GM12878 (cell line): ENCODE measurements around the gene CRB1. TPM values are rescaled to one million over a fixed set of nuclear protein-coding genes. Genes with fewer than 3 reads are reported as not detected.

Experiments used
- ATAC-seq: fragments of 200-7000 bp; cut with Tn5 transposase; 3 replicates; pipeline ENCODE4 v1.9.1; 2020; ENCODE audit warnings: mild to moderate bottlenecking, moderate library complexity
- BruUV-seq: library from RNA; stranded (reverse); fragments of 400-500 nt; replicated peaks from 2 replicates; lab custom pipeline; 2021; lab: Mats Ljungman, UMichigan
- CTCF ChIA-PET: fragments of 300-600 bp; sonication (Branson Sonifier 250); formaldehyde crosslinking; extraction: SDS; loops from one replicate; lab custom pipeline; 2021; ENCODE audit warnings: inconsistent platforms; lab: Yijun Ruan, JAX
- POLR2A ChIA-PET: fragments of 350-600 bp; formaldehyde crosslinking; extraction: SDS; loops from one replicate; lab custom pipeline; 2021; ENCODE audit warnings: inconsistent platforms; lab: Charles Lee
- RAD21 ChIA-PET: fragments of 300-600 bp; sonication (Branson Sonifier 250); formaldehyde crosslinking; loops from one replicate; lab custom pipeline; 2023; ENCODE audit warnings: antibody characterized with exemption; ENCODE audit not compliant: unreplicated experiment; lab: Charles Lee
- SMC1A ChIA-PET: fragments of 300-600 bp; sonication (Branson Sonifier 250); formaldehyde crosslinking; loops from one replicate; lab custom pipeline; 2023; ENCODE audit not compliant: unreplicated experiment, uncharacterized antibody; lab: Charles Lee
- DNase-seq: peaks from one replicate; pipeline ENCODE4 v3.0.0-alpha.2; 2011; ENCODE audit warnings: low read depth, low spot score
- FAIRE-seq: peaks from 3 replicates; lab custom pipeline; 2011; peaks lifted over from hg19 to GRCh38; lab: Jason Lieb, UNC
- H2AFZ ChIP-seq: 2 replicates; pipeline ENCODE4 v1.6.0; 2011; ENCODE audit warnings: low read depth, low read length, control low read depth; ENCODE audit not compliant: control insufficient read depth
- H3K27ac ChIP-seq: 2 replicates; pipeline ENCODE4 v1.5.1; 2011; ENCODE audit warnings: control low read depth; ENCODE audit not compliant: control insufficient read depth, insufficient read depth
- H3K27me3 ChIP-seq, 2 experiments: replicated peaks in 1 of 2; 2 replicates each; pipeline versions ENCODE4 v1.6.0 to v1.6.1; 2011; ENCODE audit warnings: low read length in 1 of 2; ENCODE audit not compliant: control insufficient read depth in 2 of 2, insufficient read depth in 2 of 2
- H3K36me3 ChIP-seq, 2 experiments: 2 replicates each; pipeline ENCODE4 v1.5.1; 2011; ENCODE audit warnings: low read length in 1 of 2; ENCODE audit not compliant: control insufficient read depth in 2 of 2, insufficient read depth in 2 of 2
- H3K4me1 ChIP-seq: 2 replicates; pipeline ENCODE4 v1.6.1; 2011; ENCODE audit warnings: mild to moderate bottlenecking, low read length, moderate library complexity, mixed read lengths; ENCODE audit not compliant: control insufficient read depth, insufficient read depth
- H3K4me2 ChIP-seq: 2 replicates; pipeline ENCODE4 v1.6.0; 2011; ENCODE audit warnings: control low read depth; ENCODE audit not compliant: control insufficient read depth, insufficient read depth
- H3K4me3 ChIP-seq: fragments of 200-600 bp; sonication (generic); 2 replicates; pipeline ENCODE4 v1.5.1; 2016
- H3K79me2 ChIP-seq: 2 replicates; pipeline ENCODE4 v1.6.0; 2011; ENCODE audit warnings: low read length; ENCODE audit not compliant: control insufficient read depth, insufficient read depth
- H3K9ac ChIP-seq: 2 replicates; pipeline ENCODE4 v1.8.0; 2011; ENCODE audit warnings: low read length, control low read depth, mixed read lengths; ENCODE audit not compliant: control insufficient read depth, insufficient read depth
- H3K9me3 ChIP-seq: replicated peaks from 3 replicates; pipeline ENCODE4 v1.5.1; 2011; ENCODE audit warnings: mild to moderate bottlenecking, low read length; ENCODE audit not compliant: control insufficient read depth, insufficient read depth
- H4K20me1 ChIP-seq: 2 replicates; pipeline ENCODE4 v1.6.0; 2011; ENCODE audit not compliant: control insufficient read depth, insufficient read depth
- BHLHE40 ChIP-seq, 2 experiments: fragments of 450-650 bp in 1 of 2; IDR thresholded peaks; 2 replicates each; pipeline ENCODE4 v1.6.1; 2011 to 2017; ENCODE audit warnings: low read depth in 2 of 2, borderline replicate concordance in 1 of 2, improper control_type of control experiment in 1 of 2, low read length in 1 of 2, mild to moderate bottlenecking in 1 of 2
- ETV6 ChIP-seq, 2 experiments: fragments of 450-650 bp in 1 of 2; IDR thresholded peaks in 1 of 2; conservative IDR thresholded peaks in 1 of 2; 2 replicates each; pipeline ENCODE4 v1.6.1; 2014; ENCODE audit warnings: antibody characterized with exemption in 1 of 2, borderline replicate concordance in 1 of 2, low read depth in 1 of 2, mild to moderate bottlenecking in 1 of 2, moderate library complexity in 1 of 2
- IKZF2 ChIP-seq, 2 experiments: fragments of 450-650 bp; IDR thresholded peaks; 2 replicates each; pipeline ENCODE4 v1.6.1; 2017; ENCODE audit warnings: mild to moderate bottlenecking in 2 of 2, moderate library complexity in 2 of 2
- JUND ChIP-seq: IDR thresholded peaks from 2 replicates; pipeline ENCODE4 v1.6.1; 2012; ENCODE audit warnings: low read depth, mild to moderate bottlenecking, low read length, improper control_type of control experiment, moderate library complexity
- MXI1 ChIP-seq: fragments of 150-350 bp; IDR thresholded peaks from 2 replicates; pipeline ENCODE4 v1.6.1; 2011; ENCODE audit warnings: low read depth, mild to moderate bottlenecking, inconsistent platforms, low read length, improper control_type of control experiment
- NR2F1 ChIP-seq: fragments of 450-650 bp; conservative IDR thresholded peaks from 2 replicates; pipeline ENCODE4 v1.6.1; 2017; ENCODE audit warnings: mild to moderate bottlenecking
- PML ChIP-seq: IDR thresholded peaks from 2 replicates; pipeline ENCODE4 v1.6.1; 2012; ENCODE audit warnings: low read length, inconsistent platforms
- SIN3A ChIP-seq: IDR thresholded peaks from 2 replicates; pipeline ENCODE4 v1.6.1; 2012; ENCODE audit warnings: low read depth, low read length, improper control_type of control experiment
- SPI1 ChIP-seq: IDR thresholded peaks from 2 replicates; pipeline ENCODE4 v1.6.1; 2011; ENCODE audit warnings: low read depth, mild to moderate bottlenecking, low read length, moderate library complexity, borderline replicate concordance; ENCODE audit not compliant: insufficient read depth
- TBL1XR1 ChIP-seq: IDR thresholded peaks from 2 replicates; pipeline ENCODE4 v1.6.1; 2012; ENCODE audit warnings: low read depth, low read length, improper control_type of control experiment
- TCF12 ChIP-seq: IDR thresholded peaks from 2 replicates; pipeline ENCODE4 v1.6.1; 2011; ENCODE audit warnings: low read depth, mild to moderate bottlenecking, low read length
- ZNF24 ChIP-seq: fragments of 450-650 bp; IDR thresholded peaks from 2 replicates; pipeline ENCODE4 v1.6.1; 2017; ENCODE audit warnings: antibody characterized with exemption, mild to moderate bottlenecking
- ZNF622 ChIP-seq: fragments of 450-650 bp; IDR thresholded peaks from 2 replicates; pipeline ENCODE4 v1.6.1; 2017; ENCODE audit warnings: mild to moderate bottlenecking, inconsistent platforms
- WGBS: methylation state at CpG from one replicate; pipeline ENCODE4 v1.1.6; 2016; ENCODE audit warnings: low lambda C conversion rate; ENCODE audit not compliant: insufficient replicate concordance, insufficient coverage; ENCODE audit errors: missing lambda C conversion rate; 5-methylcytosine and 5-hydroxymethylcytosine counted together
- in situ Hi-C: fragments of 300-500 bp; cut with MboI; formaldehyde crosslinking; loops from 9 replicates; pipeline ENCODE4 v1.14.3; 2018; ENCODE audit warnings: mixed read lengths
- intact Hi-C: fragments of 100-400 bp; cut with micrococcal nuclease; formaldehyde crosslinking; loops from one replicate; pipeline ENCODE4 v1.14.2; 2022; ENCODE audit not compliant: unreplicated experiment
- polyA plus RNA-seq, 11 experiments: library from polyadenylated mRNA; depleted of rRNA in 4 of 11; unstranded in 6 of 11; stranded (reverse) in 5 of 11; fragments of >200 nt; fragmentation: Nextera tagmentation in 4 of 11; fragmentation: Illumina TruSeq in 1 of 11; extraction: Ambion mirVana in 4 of 11; extraction: Trizol in 1 of 11; gene quantifications; 1 replicate in 1 of 11; 2 replicates in 10 of 11; pipeline versions ENCODE4 v1.2.1 to v1.2.3, GENCODE V29; 2011 to 2016; ENCODE audit warnings: inconsistent platforms in 2 of 11, missing spikeins in 2 of 11, low read depth in 1 of 11
- total RNA-seq, 4 experiments: library from RNA; depleted of rRNA in 3 of 4; stranded (reverse); fragments of >200 nt in 3 of 4; fragmentation: Illumina TruSeq in 1 of 4; extraction: Trizol in 1 of 4; gene quantifications; 2 replicates each; pipeline versions ENCODE4 v1.2.1 to v1.2.3, GENCODE V29; 2013 to 2021

Gene CRB1
- total and polyA plus RNA-seq, 10 of the 15 experiments (the other 5 are each of a cell fraction or from before 2014, with no cell fraction given): 0.06 to 0.10 (median 0.06) TPM; not detected in 7

GRCh38 chr1:197355248-197355995, 87.4 kb downstream of the CRB1 start:
- SMC1A ChIA-PET: interaction anchor here (0.6 to 3.6 kb wide), 5 partner anchors 32 to 175 kb away, joined by 3 to 62 read pairs (median 3); no protein-coding TSS in a partner anchor
- no peak for DNase-seq
- CTCF ChIA-PET: interaction anchor here (1.2 to 10.2 kb wide), 5 partner anchors 24 to 251 kb away, joined by 3 to 171 read pairs (median 6); no protein-coding TSS in a partner anchor
- POLR2A ChIA-PET: interaction anchor here (1.8 kb wide), 1 partner anchor 175 kb away, joined by 4 read pairs; no protein-coding TSS in a partner anchor
- no peaks in the 10 kb centered on the region for H3K4me1 ChIP-seq
- WGBS: 72% methylated on average over 39 of the region's 39 CpGs
- H3K27ac ChIP-seq: no peak overlapping the region
- no peak for FAIRE-seq
- H3K36me3 ChIP-seq: no peaks in the 10 kb centered on the region
- no peak for ATAC-seq
- no peaks in the 10 kb centered on the region for H3K27me3 ChIP-seq
- BruUV-seq: no TSS peak
- no peak overlapping the region for H2AFZ ChIP-seq
- intact Hi-C loops (loop anchor here (10.0 kb wide), 1 partner anchor 631 kb away; no protein-coding TSS in a partner anchor), in situ Hi-C loops (loop anchor here (25.0 kb wide), 1 partner anchor 518 kb away; no protein-coding TSS in a partner anchor)
- H4K20me1 ChIP-seq: no peaks in the 10 kb centered on the region
- no peaks in the 10 kb centered on the region for H3K9me3 ChIP-seq
- no peak overlapping the region for H3K4me3 ChIP-seq
- H3K4me2 ChIP-seq: no peak overlapping the region
- no peaks in the 10 kb centered on the region for H3K79me2 ChIP-seq
- RAD21 ChIA-PET: interaction anchor here (1.2 to 3.8 kb wide), 2 partner anchors 174 to 175 kb away, joined by 4 to 74 read pairs; no protein-coding TSS in a partner anchor
- no peak for TF ChIP-seq SPI1
- TF ChIP-seq ZNF24: no peak
- no peak for TF ChIP-seq IKZF2 (IDR thresholded peaks at IDR 0.05)
- no peak for TF ChIP-seq ZNF622
- no peak for TF ChIP-seq BHLHE40 (IDR thresholded peaks at IDR 0.05; ENCODE audit: borderline replicate concordance in 1 of 2, low read depth in 2 of 2, low read length in 1 of 2)
- TF ChIP-seq NR2F1: no peak
- TF ChIP-seq PML: no peak
- no peak for TF ChIP-seq JUND
- TF ChIP-seq MXI1: no peak
- TF ChIP-seq ETV6 (conservative IDR thresholded peaks at IDR 0.05 in 1 of 2, IDR thresholded peaks at IDR 0.05 in 1 of 2; ENCODE audit: borderline replicate concordance in 1 of 2, low read depth in 1 of 2): no peak
- TF ChIP-seq SIN3A: no peak
- TF ChIP-seq TBL1XR1: no peak
- no peak for TF ChIP-seq TCF12
- H3K9ac ChIP-seq: no peak overlapping the region
